K562 (cell line): ENCODE results near the gene BLOC1S4. TPM values are rescaled to one million over a fixed set of nuclear protein-coding genes. Genes with fewer than 3 reads are reported as not detected.

Source experiments
- CAMTA2 ChIP-seq: fragments of 250-450 bp; sonication (Bioruptor Pico); conservative IDR thresholded peaks from 2 replicates; pipeline ENCODE4 v1.5.1; 2022
- IRF2 ChIP-seq: sonication (generic); formaldehyde crosslinking; IDR thresholded peaks from 2 replicates; pipeline ENCODE4 v1.8.1; 2022; ENCODE audit warnings: mild to moderate bottlenecking, missing genetic modification reagents
- MEF2D ChIP-seq: conservative IDR thresholded peaks from 2 replicates; pipeline ENCODE4 v1.6.1; 2016; ENCODE audit warnings: low read depth, missing genetic modification characterization, missing compliant biosample characterization
- OTX1 ChIP-seq: fragments of 450-650 bp; formaldehyde crosslinking; IDR thresholded peaks from 2 replicates; pipeline ENCODE4 v1.4.0; 2022; ENCODE audit warnings: mild to moderate bottlenecking
- POU5F1 ChIP-seq: fragments of 150-350 bp; IDR thresholded peaks from 2 replicates; pipeline ENCODE4 v1.6.1; 2014; ENCODE audit warnings: borderline replicate concordance, low read length, low read depth, mild to moderate bottlenecking; ENCODE audit not compliant: partially characterized antibody
- RBM22 ChIP-seq: fragments of 200-400 bp; formaldehyde crosslinking; IDR thresholded peaks from 2 replicates; pipeline ENCODE4 v1.6.1; 2018; ENCODE audit warnings: low read length, low read depth; ENCODE audit not compliant: poor library complexity, severe bottlenecking
- TCF7L2 ChIP-seq: fragments of 150-350 bp; IDR thresholded peaks from 2 replicates; pipeline ENCODE4 v1.6.1; 2016; ENCODE audit warnings: low read depth, mild to moderate bottlenecking, low read length, moderate library complexity
- TOE1 ChIP-seq, 2 experiments: fragments of 450-650 bp in 1 of 2; sonication (generic) in 1 of 2; formaldehyde crosslinking in 1 of 2; IDR thresholded peaks; 2 replicates each; pipeline versions ENCODE4 v1.7.1 to v1.8.0; 2016 to 2022; ENCODE audit warnings: borderline replicate concordance in 2 of 2, mild to moderate bottlenecking in 2 of 2, antibody characterized with exemption in 1 of 2, inconsistent platforms in 1 of 2, low read depth in 1 of 2, missing genetic modification reagents in 1 of 2, moderate library complexity in 1 of 2
- ZKSCAN8 ChIP-seq: fragments of 200-800 bp; sonication (Bioruptor generic); IDR thresholded peaks from 2 replicates; pipeline ENCODE4 v1.6.1; 2016; ENCODE audit warnings: missing genetic modification characterization, missing compliant biosample characterization
- ZNF263 ChIP-seq: sonication (generic); formaldehyde crosslinking; IDR thresholded peaks from 2 replicates; pipeline ENCODE4 v1.8.0; 2022; ENCODE audit warnings: mild to moderate bottlenecking, missing genetic modification reagents, borderline replicate concordance
- polyA plus RNA-seq, 8 experiments: library from polyadenylated mRNA; depleted of rRNA in 4 of 8; stranded (reverse) in 5 of 8; unstranded in 3 of 8; fragments of >200 nt; fragmentation: Nextera tagmentation in 2 of 8; fragmentation: Illumina TruSeq in 1 of 8; extraction: Ambion mirVana in 2 of 8; extraction: Trizol in 1 of 8; gene quantifications; 2 replicates each; pipeline versions ENCODE4 v1.2.1 to v1.2.3, GENCODE V29; 2011 to 2014; ENCODE audit warnings: inconsistent platforms in 1 of 8, missing spikeins in 1 of 8
- total RNA-seq, 7 experiments: library from RNA; depleted of rRNA in 6 of 7; stranded (reverse); fragments of >200 nt in 6 of 7; fragmentation: Illumina TruSeq in 2 of 7; extraction: Trizol in 2 of 7; gene quantifications; 2 replicates each; pipeline versions ENCODE4 v1.2.1 to v1.2.3, GENCODE V29; 2011 to 2021; ENCODE audit warnings: low replicate concordance in 1 of 7
- TF ChIP-seq, protein P1 (sequence below): fragments of 450-650 bp; conservative IDR thresholded peaks from 2 replicates; pipeline ENCODE4 v1.6.1; 2016; ENCODE audit warnings: missing genetic modification characterization, low read depth, mild to moderate bottlenecking, missing compliant biosample characterization, moderate library complexity
- TF ChIP-seq, protein P2 (sequence below): fragments of 250-450 bp; sonication (Bioruptor Pico); IDR thresholded peaks from 2 replicates; pipeline ENCODE4 v1.8.0; 2022; ENCODE audit warnings: moderate library complexity, mild to moderate bottlenecking, inconsistent platforms
- TF ChIP-seq, protein P3 (sequence below): IDR thresholded peaks from 3 replicates; pipeline ENCODE4 v1.6.1; 2011; ENCODE audit warnings: borderline replicate concordance, mild to moderate bottlenecking, moderate library complexity; ENCODE audit not compliant: insufficient read length; ENCODE audit errors: extremely low read depth
- TF ChIP-seq, protein P4 (sequence below): fragments of 200-800 bp; sonication (Bioruptor generic); IDR thresholded peaks from 2 replicates; pipeline ENCODE4 v1.6.1; 2017; ENCODE audit warnings: missing genetic modification characterization, missing compliant biosample characterization
- TF ChIP-seq, protein P5 (sequence below): fragments of 250-450 bp; sonication (Bioruptor Pico); IDR thresholded peaks from 2 replicates; pipeline ENCODE4 v1.5.0; 2020; ENCODE audit warnings: mild to moderate bottlenecking

The BLOC1S4 gene
- total and polyA plus RNA-seq, 9 of the 15 experiments (the other 6 are each of a cell fraction or from before 2014, with no cell fraction given) = 3.1 to 31.6 (median 11.2) TPM

DNA sequence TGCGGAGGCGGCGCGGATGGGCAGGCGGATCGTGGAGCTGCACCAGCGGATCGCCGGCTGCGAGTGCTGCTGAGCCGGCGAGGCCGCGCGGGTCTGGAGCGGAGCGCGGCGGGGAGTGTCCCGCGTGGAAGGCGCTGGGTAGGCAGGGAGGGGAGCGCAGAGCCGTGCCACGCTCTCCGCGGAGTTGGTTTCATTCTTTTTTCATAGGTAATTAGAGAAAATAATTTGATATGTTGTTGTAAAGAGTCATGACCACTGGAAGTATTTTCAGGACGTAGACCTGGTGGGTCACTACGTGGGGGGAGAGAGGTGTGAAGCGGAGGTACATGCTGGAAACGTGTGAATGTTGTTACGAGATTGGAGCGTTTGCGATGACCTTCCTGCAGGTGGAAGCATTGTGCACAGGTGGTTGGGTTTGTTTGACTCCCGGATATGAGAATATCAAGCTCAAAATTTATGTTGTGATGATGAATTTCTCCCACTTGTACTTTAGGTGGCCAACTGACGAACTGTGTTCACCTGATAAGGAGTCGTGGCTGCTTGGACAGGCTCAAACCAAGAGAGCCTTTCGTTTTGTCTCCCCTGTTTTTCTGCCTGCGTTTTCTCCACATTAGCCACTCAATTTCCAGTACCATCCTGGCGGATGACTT lies 41.3 kb upstream of the BLOC1S4 start (continued):
- TF ChIP-seq POU5F1 (no peak), TOE1 (IDR thresholded peaks at IDR 0.05; ENCODE audit: borderline replicate concordance) (no peak), TOE1 (CRISPR knock-in tag; IDR thresholded peaks at IDR 0.05; ENCODE audit: borderline replicate concordance, low read depth) (no peak), TCF7L2 (no peak), CAMTA2 (CRISPR knock-in tag) (no peak), MEF2D (tag) (no peak), ZKSCAN8 (CRISPR knock-in tag) (no peak), RBM22 (no peak), OTX1 (CRISPR knock-in tag) (0 out of 2 replicates have a peak, but pooled peaks have one; percentile 46), ZNF263 (CRISPR knock-in tag) (0 out of 2 replicates have a peak, but pooled peaks have one; percentile 46), IRF2 (no peak)
- TF ChIP-seq, protein P1, sequence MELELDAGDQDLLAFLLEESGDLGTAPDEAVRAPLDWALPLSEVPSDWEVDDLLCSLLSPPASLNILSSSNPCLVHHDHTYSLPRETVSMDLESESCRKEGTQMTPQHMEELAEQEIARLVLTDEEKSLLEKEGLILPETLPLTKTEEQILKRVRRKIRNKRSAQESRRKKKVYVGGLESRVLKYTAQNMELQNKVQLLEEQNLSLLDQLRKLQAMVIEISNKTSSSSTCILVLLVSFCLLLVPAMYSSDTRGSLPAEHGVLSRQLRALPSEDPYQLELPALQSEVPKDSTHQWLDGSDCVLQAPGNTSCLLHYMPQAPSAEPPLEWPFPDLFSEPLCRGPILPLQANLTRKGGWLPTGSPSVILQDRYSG (tag) = no peak
- TF ChIP-seq, protein P2, sequence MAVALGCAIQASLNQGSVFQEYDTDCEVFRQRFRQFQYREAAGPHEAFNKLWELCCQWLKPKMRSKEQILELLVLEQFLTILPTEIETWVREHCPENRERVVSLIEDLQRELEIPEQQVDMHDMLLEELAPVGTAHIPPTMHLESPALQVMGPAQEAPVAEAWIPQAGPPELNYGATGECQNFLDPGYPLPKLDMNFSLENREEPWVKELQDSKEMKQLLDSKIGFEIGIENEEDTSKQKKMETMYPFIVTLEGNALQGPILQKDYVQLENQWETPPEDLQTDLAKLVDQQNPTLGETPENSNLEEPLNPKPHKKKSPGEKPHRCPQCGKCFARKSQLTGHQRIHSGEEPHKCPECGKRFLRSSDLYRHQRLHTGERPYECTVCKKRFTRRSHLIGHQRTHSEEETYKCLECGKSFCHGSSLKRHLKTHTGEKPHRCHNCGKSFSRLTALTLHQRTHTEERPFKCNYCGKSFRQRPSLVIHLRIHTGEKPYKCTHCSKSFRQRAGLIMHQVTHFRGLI (CRISPR knock-in tag) = no peak
- TF ChIP-seq, protein P3, sequence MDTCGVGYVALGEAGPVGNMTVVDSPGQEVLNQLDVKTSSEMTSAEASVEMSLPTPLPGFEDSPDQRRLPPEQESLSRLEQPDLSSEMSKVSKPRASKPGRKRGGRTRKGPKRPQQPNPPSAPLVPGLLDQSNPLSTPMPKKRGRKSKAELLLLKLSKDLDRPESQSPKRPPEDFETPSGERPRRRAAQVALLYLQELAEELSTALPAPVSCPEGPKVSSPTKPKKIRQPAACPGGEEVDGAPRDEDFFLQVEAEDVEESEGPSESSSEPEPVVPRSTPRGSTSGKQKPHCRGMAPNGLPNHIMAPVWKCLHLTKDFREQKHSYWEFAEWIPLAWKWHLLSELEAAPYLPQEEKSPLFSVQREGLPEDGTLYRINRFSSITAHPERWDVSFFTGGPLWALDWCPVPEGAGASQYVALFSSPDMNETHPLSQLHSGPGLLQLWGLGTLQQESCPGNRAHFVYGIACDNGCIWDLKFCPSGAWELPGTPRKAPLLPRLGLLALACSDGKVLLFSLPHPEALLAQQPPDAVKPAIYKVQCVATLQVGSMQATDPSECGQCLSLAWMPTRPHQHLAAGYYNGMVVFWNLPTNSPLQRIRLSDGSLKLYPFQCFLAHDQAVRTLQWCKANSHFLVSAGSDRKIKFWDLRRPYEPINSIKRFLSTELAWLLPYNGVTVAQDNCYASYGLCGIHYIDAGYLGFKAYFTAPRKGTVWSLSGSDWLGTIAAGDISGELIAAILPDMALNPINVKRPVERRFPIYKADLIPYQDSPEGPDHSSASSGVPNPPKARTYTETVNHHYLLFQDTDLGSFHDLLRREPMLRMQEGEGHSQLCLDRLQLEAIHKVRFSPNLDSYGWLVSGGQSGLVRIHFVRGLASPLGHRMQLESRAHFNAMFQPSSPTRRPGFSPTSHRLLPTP = no peak
- TF ChIP-seq, protein P4, sequence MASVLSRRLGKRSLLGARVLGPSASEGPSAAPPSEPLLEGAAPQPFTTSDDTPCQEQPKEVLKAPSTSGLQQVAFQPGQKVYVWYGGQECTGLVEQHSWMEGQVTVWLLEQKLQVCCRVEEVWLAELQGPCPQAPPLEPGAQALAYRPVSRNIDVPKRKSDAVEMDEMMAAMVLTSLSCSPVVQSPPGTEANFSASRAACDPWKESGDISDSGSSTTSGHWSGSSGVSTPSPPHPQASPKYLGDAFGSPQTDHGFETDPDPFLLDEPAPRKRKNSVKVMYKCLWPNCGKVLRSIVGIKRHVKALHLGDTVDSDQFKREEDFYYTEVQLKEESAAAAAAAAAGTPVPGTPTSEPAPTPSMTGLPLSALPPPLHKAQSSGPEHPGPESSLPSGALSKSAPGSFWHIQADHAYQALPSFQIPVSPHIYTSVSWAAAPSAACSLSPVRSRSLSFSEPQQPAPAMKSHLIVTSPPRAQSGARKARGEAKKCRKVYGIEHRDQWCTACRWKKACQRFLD (CRISPR knock-in tag) = no peak
- TF ChIP-seq, protein P5, sequence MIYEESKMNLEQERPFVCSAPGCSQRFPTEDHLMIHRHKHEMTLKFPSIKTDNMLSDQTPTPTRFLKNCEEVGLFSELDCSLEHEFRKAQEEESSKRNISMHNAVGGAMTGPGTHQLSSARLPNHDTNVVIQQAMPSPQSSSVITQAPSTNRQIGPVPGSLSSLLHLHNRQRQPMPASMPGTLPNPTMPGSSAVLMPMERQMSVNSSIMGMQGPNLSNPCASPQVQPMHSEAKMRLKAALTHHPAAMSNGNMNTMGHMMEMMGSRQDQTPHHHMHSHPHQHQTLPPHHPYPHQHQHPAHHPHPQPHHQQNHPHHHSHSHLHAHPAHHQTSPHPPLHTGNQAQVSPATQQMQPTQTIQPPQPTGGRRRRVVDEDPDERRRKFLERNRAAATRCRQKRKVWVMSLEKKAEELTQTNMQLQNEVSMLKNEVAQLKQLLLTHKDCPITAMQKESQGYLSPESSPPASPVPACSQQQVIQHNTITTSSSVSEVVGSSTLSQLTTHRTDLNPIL (CRISPR knock-in tag) = no peak
